ENCODE data around the gene ALX4. TPM values are rescaled to one million over a fixed set of nuclear protein-coding genes. Genes with fewer than 3 reads are reported as not detected.

ALX4 gene
- total RNA-seq, 4 donors from 2014 or later: 0.26 to 2.5 (median 0.73) TPM; not detected in 1

- no peaks in the 10 kb centered on the region for H3K27me3 ChIP-seq
- no peak for DNase-seq
- no peaks in the 10 kb centered on the region for H3K4me1 ChIP-seq
- no peaks in the 10 kb centered on the region for H3K36me3 ChIP-seq
- no peak for TF ChIP-seq POLR2A (IDR thresholded peaks at IDR 0.05)
- no peak for TF ChIP-seq CTCF (IDR thresholded peaks at IDR 0.05)
- no peak overlapping the region for H3K4me3 ChIP-seq
- intact Hi-C loops (cut with DNase I; ENCODE audit: low total_unique reads): no loop called here
- no peak overlapping the region for H3K27ac ChIP-seq
- H3K9me3 ChIP-seq: no peaks in the 10 kb centered on the region
These were observed 83.4 kb downstream of the ALX4 start for GRCh38 chr11:44226490-44226889.

- H3K4me3 ChIP-seq: no peak overlapping the region
- no peaks in the 10 kb centered on the region for H3K27me3 ChIP-seq
- no peaks in the 10 kb centered on the region for H3K4me1 ChIP-seq
- TF ChIP-seq CTCF (IDR thresholded peaks at IDR 0.05): no peak
- TF ChIP-seq POLR2A (IDR thresholded peaks at IDR 0.05): no peak
- H3K36me3 ChIP-seq: no peaks in the 10 kb centered on the region
- H3K9me3 ChIP-seq: no peaks in the 10 kb centered on the region
- H3K27ac ChIP-seq: no peak overlapping the region
- intact Hi-C loops (cut with DNase I; ENCODE audit: low total_unique reads): no loop called here
- no peak for DNase-seq
These were observed 85.0 kb downstream of the ALX4 start for GRCh38 chr11:44224867-44225501.

GRCh38 chr11:44223238-44223637 is 86.7 kb downstream of the ALX4 start:
- TF ChIP-seq CTCF (IDR thresholded peaks at IDR 0.05): no peak
- TF ChIP-seq POLR2A (IDR thresholded peaks at IDR 0.05): no peak
- intact Hi-C loops (cut with DNase I; ENCODE audit: low total_unique reads): no loop called here
- no peaks in the 10 kb centered on the region for H3K27me3 ChIP-seq
- H3K4me1 ChIP-seq: no peaks in the 10 kb centered on the region
- no peak overlapping the region for H3K27ac ChIP-seq
- no peaks in the 10 kb centered on the region for H3K9me3 ChIP-seq
- no peaks in the 10 kb centered on the region for H3K36me3 ChIP-seq
- no peak for DNase-seq
- H3K4me3 ChIP-seq: no peak overlapping the region

GRCh38 chr11:44221992-44222391 is 87.9 kb downstream of the ALX4 start:
- no peak overlapping the region for H3K4me3 ChIP-seq
- H3K9me3 ChIP-seq: no peaks in the 10 kb centered on the region
- TF ChIP-seq CTCF (IDR thresholded peaks at IDR 0.05): no peak
- TF ChIP-seq POLR2A (IDR thresholded peaks at IDR 0.05): no peak
- peaks cover 5% of the 10 kb centered on the region in 2 donors for H3K4me1 ChIP-seq
- no peaks in the 10 kb centered on the region for H3K27me3 ChIP-seq
- no peak overlapping the region for H3K27ac ChIP-seq
- no peaks in the 10 kb centered on the region for H3K36me3 ChIP-seq
- no peak for DNase-seq
- intact Hi-C loops (cut with DNase I; ENCODE audit: low total_unique reads): no loop called here

GRCh38 chr11:44221456-44221855 is 88.5 kb downstream of the ALX4 start:
- Histone ChIP-seq H3K4me3 (no peak overlapping the region), H3K27me3 (no peaks in the 10 kb centered on the region), H3K4me1 (peaks cover 5 to 6% of the 10 kb centered on the region in 2 donors), H3K9me3 (no peaks in the 10 kb centered on the region), H3K36me3 (no peaks in the 10 kb centered on the region), H3K27ac (no peak overlapping the region)
- intact Hi-C loops (cut with DNase I; ENCODE audit: low total_unique reads): no loop called here
- TF ChIP-seq POLR2A (IDR thresholded peaks at IDR 0.05): no peak
- no peak for DNase-seq

Data from uterus (tissue), 4 donors.